GM12874 (cell line): ENCODE results near the gene SUPT16H.

Source experiments
- CTCF ChIP-seq: IDR thresholded peaks from 2 replicates; pipeline ENCODE4 v1.5.1; 2011; ENCODE audit warnings: low read depth, mild to moderate bottlenecking, control low read depth, low read length, moderate library complexity; ENCODE audit not compliant: insufficient read depth

The SUPT16H gene

GRCh38 chr14:21383848-21384493, at the start of gene SUPT16H:
TSS of gene SUPT16H (minus strand) at chr14:21384019. CDS start at chr14:21383927, 92 bp downstream.
- TF ChIP-seq CTCF, result no peak

DNA sequence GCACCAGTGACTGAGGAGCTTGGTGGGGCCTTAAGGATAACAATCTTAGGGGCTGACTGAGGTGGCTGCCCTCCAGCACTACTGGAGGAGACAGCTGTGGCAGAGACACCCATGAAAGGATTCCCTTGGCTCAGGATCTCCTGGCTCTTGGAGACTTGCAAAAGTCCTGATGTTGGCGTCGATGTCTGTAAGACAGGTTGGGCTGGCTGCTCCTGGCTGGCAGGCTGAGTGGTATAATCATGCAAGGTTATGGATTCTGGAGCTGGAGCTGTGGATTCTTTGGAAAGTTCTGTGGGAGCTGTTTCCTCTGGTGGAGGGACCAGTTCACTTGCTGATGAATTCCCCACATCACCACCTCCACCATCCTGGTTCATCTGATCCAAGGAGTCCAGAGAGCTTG, 47.3 kb upstream of the SUPT16H start:
- no peak for TF ChIP-seq CTCF

DNA sequence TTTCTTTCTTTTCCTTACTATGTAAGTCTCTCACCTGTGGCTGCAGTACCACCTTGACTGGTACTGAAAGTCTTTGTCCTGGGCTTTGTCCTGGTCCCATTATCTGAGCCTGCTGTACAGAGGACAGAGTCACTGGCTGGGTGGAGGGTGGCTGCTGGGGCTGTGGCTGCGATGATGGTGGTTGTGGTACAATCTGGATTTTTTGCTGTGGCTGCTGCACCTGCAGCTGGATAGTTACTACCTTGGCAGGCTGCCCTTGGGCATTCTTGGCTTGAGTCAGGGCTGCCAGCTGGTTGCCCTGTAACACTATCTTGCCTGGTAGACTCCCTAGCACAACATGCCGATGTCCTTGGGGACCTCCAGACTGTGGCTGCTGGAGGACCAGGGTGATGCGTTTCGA, 45.1 kb upstream of the SUPT16H start:
- no peak for TF ChIP-seq CTCF

DNA sequence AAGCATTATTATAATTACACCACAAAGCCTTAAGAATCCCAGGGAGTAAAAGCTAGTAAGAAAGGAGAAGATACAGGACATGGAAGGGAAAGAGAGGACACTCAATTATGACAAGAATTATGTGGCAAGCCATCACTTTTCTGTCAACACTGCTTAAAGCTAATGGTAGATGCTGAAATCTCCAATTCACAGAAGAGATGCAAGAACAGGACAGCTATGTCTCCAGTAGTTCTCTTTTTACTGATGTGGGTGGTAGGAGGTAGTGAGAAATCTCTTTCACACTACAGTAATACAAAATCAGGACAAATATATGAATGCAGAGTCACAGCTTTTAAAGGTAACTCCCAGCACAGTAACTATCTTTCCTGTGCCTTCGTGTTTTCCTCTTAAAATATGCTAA, 42.9 kb upstream of the SUPT16H start:
- no peak for TF ChIP-seq CTCF

- no peak for TF ChIP-seq CTCF
Observed at GRCh38 chr14:21419528-21419927, 35.7 kb upstream of the SUPT16H start.

DNA sequence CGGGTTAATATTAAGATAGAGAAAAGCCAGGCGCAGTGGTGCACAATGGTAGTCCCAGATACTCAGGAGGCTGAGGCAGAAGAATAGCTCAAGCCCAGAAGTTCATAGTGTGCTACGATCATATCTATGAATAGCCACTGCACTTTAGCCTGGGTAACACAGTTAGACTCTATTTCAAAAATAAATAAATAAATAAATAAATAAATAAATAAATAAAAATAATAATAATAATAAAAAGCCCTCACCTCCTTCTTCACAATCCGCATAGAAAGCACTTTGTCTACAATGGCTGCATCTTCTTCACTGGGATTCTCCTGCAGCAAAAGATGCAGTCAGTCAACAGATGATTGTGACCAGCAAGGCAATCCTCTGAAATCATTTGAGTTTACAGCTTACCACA, 31.5 kb upstream of the SUPT16H start:
- TF ChIP-seq CTCF, result no peak

DNA sequence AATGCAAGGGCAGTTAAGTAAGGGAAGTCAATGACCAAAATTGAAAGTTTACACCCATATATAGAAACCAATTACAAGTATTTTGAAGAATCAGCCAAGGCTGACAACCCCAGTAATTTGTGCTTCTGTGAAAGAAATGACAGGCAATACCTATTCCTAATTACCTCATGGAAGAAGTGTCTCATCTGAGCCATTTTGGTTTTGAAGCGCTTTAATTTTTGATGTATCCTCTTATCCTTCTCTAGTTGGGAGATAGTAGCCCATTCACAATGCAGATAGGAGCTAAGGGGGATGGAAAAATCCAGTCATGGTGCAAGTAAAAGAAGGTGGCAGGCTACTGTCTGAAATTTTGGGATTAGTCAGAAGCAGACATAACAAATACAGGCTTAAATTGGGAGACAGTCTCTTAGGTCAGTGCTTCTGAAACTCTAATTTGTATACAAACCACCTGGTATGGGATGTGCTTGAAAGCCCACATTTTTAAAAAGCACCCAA, 30.4 kb upstream of the SUPT16H start:
- no peak for TF ChIP-seq CTCF

DNA sequence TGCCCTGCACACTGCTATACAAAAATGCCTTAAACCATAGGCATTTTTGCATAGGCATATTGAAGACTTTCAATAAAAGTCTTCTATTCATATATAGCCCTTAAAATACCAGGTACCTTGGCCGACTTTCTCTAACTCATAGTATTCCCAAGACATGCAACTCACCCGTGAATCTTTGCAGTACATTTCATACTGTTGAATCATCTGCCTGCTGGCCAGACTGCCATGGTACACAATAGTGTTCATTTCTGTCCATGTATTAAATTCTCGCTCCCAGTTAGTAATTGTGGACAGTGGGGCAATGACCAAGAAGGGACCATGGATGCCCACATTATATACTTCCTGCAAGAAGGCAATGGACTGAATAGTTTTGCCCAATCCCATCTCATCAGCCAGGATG, 24.3 kb upstream of the SUPT16H start:
- TF ChIP-seq CTCF, result no peak
